Measurements from ENCODE around the gene RPAIN. TPM values are rescaled to one million over a fixed set of nuclear protein-coding genes. Genes with fewer than 3 reads are reported as not detected.

RPAIN gene
- total RNA-seq, 1 experiment from 2014 or later, result 120 TPM

GRCh38 chr17:5378566-5379207, 41.3 kb upstream of the RPAIN start:
- no TSS peak for BruUV-seq (replicated peaks)
- no peaks in the 10 kb centered on the region for H3K27me3 ChIP-seq (replicated peaks; ENCODE audit: insufficient read depth, low read depth, low read length, poor library complexity)
- intact Hi-C loops (cut with micrococcal nuclease; ENCODE audit: unreplicated experiment), result no loop called here

GRCh38 chr17:5379351-5380107, 40.5 kb upstream of the RPAIN start:
- BruUV-seq (replicated peaks), result no TSS peak
- no peaks in the 10 kb centered on the region for H3K27me3 ChIP-seq (replicated peaks; ENCODE audit: insufficient read depth, low read depth, low read length, poor library complexity)
- no peak for TF ChIP-seq EZH2 (IDR thresholded peaks at IDR 0.05; ENCODE audit: borderline replicate concordance, low read depth, low read length, poor library complexity, severe bottlenecking)
- no peak for TF ChIP-seq CTCF (conservative IDR thresholded peaks at IDR 0.05; ENCODE audit: low read depth, low read length)
- H3K36me3 ChIP-seq (ENCODE audit: insufficient read depth, low read length, poor library complexity, severe bottlenecking), result peaks cover 73% of the 10 kb centered on the region
- DNase-seq (ENCODE audit: low spot score), result no peak
- no peak overlapping the region for H3K4me3 ChIP-seq (ENCODE audit: low read depth, low read length, poor library complexity, severe bottlenecking)
- POLR2A ChIA-PET (ENCODE audit: low non-redundant PET), result interaction anchor here (0.7 kb wide), 1 partner anchor 439 kb away, joined by 7 read pairs; no protein-coding TSS in a partner anchor
- intact Hi-C loops (cut with micrococcal nuclease; ENCODE audit: unreplicated experiment), result no loop called here
- no peaks in the 10 kb centered on the region for H3K9me3 ChIP-seq (ENCODE audit: low read depth, low read length, poor library complexity, severe bottlenecking)
- CTCF ChIA-PET, result no interaction called here
- H3K4me1 ChIP-seq (ENCODE audit: insufficient read depth, low read length, poor library complexity, severe bottlenecking), result peaks cover 11% of the 10 kb centered on the region
- peak overlapping the region; percentile 66 for H3K27ac ChIP-seq (ENCODE audit: low read depth, low read length, poor library complexity, severe bottlenecking)

More at GRCh38 chr17:5378566-5379207, 41.3 kb upstream of the RPAIN start:
- Histone ChIP-seq H3K4me1 (ENCODE audit: insufficient read depth, low read length, poor library complexity, severe bottlenecking) (peaks cover 11% of the 10 kb centered on the region), H3K36me3 (ENCODE audit: insufficient read depth, low read length, poor library complexity, severe bottlenecking) (peaks cover 69% of the 10 kb centered on the region), H3K9me3 (ENCODE audit: low read depth, low read length, poor library complexity, severe bottlenecking) (no peaks in the 10 kb centered on the region), H3K4me3 (ENCODE audit: low read depth, low read length, poor library complexity, severe bottlenecking) (no peak overlapping the region), H3K27ac (ENCODE audit: low read depth, low read length, poor library complexity, severe bottlenecking) (no peak overlapping the region)
- CTCF ChIA-PET, result no interaction called here
- DNase-seq (ENCODE audit: low spot score), result no peak
- TF ChIP-seq EZH2 (IDR thresholded peaks at IDR 0.05; ENCODE audit: borderline replicate concordance, low read depth, low read length, poor library complexity, severe bottlenecking) (no peak), CTCF (conservative IDR thresholded peaks at IDR 0.05; ENCODE audit: low read depth, low read length) (no peak)
- POLR2A ChIA-PET (ENCODE audit: low non-redundant PET), result no interaction called here

- H3K27ac ChIP-seq (ENCODE audit: low read depth, low read length, poor library complexity, severe bottlenecking), result peak overlapping the region; percentile 66
- no peaks in the 10 kb centered on the region for H3K9me3 ChIP-seq (ENCODE audit: low read depth, low read length, poor library complexity, severe bottlenecking)
- no peaks in the 10 kb centered on the region for H3K27me3 ChIP-seq (replicated peaks; ENCODE audit: insufficient read depth, low read depth, low read length, poor library complexity)
- H3K4me1 ChIP-seq (ENCODE audit: insufficient read depth, low read length, poor library complexity, severe bottlenecking), result peaks cover 11% of the 10 kb centered on the region
- CTCF ChIA-PET, result no interaction called here
- DNase-seq (ENCODE audit: low spot score), result peak; percentile 6
- TF ChIP-seq CTCF (conservative IDR thresholded peaks at IDR 0.05; ENCODE audit: low read depth, low read length) (no peak), EZH2 (IDR thresholded peaks at IDR 0.05; ENCODE audit: borderline replicate concordance, low read depth, low read length, poor library complexity, severe bottlenecking) (no peak)
- POLR2A ChIA-PET (ENCODE audit: low non-redundant PET), result interaction anchor here (0.7 kb wide), 1 partner anchor 440 kb away, joined by 7 read pairs; no protein-coding TSS in a partner anchor
- no TSS peak for BruUV-seq (replicated peaks)
- no peak overlapping the region for H3K4me3 ChIP-seq (ENCODE audit: low read depth, low read length, poor library complexity, severe bottlenecking)
- intact Hi-C loops (cut with micrococcal nuclease; ENCODE audit: unreplicated experiment), result no loop called here
- H3K36me3 ChIP-seq (ENCODE audit: insufficient read depth, low read length, poor library complexity, severe bottlenecking), result peaks cover 75% of the 10 kb centered on the region
These were observed 39.4 kb upstream of the RPAIN start for GRCh38 chr17:5380491-5381135.

Data from A673 (cell line).